Gastrocnemius medialis (tissue), 4 donors: ENCODE measurements around the gene NDUFAF2. TPM values are rescaled to one million over a fixed set of nuclear protein-coding genes. Genes with fewer than 3 reads are reported as not detected.
A peak's percentile ranks its signal among the peaks of the same experiment; 100 is the strongest.

Source experiments
- ATAC-seq, 2 donors: fragments of 150-250 bp; one replicate each; pipeline ENCODE4 v1.9.1; 2016
- DNase-seq, 2 donors: peaks; one replicate each; pipeline ENCODE4 v3.0.0-alpha.2; 2019
- H3K27ac ChIP-seq, 4 donors: fragments of 200-600 bp; sonication (generic); 1 replicate in 1 of 4; 2 replicates in 3 of 4; pipeline ENCODE4 v1.5.1; 2016 to 2018; ENCODE audit warnings: mild to moderate bottlenecking in 2 of 4, moderate library complexity in 1 of 4
- H3K27me3 ChIP-seq, 3 donors: fragments of 200-600 bp; sonication (generic) in 2 of 3; 1 replicate in 1 of 3; 2 replicates in 2 of 3; pipeline versions ENCODE4 v1.5.1 to v1.6.0; 2016 to 2019; ENCODE audit warnings: mild to moderate bottlenecking in 1 of 3, moderate library complexity in 1 of 3
- H3K36me3 ChIP-seq, 2 donors: fragments of 200-600 bp; sonication (generic) in 1 of 2; one replicate each; pipeline ENCODE4 v1.5.1; 2017 to 2018
- H3K4me1 ChIP-seq, 2 donors: fragments of 200-600 bp; sonication (generic) in 1 of 2; one replicate each; pipeline ENCODE4 v1.5.1; 2016 to 2017; ENCODE audit warnings: mild to moderate bottlenecking in 2 of 2
- H3K4me3 ChIP-seq, 4 donors: fragments of 200-600 bp; sonication (generic) in 3 of 4; 1 replicate in 1 of 4; 2 replicates in 3 of 4; pipeline ENCODE4 v1.5.1; 2016 to 2019; ENCODE audit warnings: mild to moderate bottlenecking in 2 of 4
- H3K9me3 ChIP-seq, 3 donors: fragments of 200-600 bp; sonication (generic) in 2 of 3; 1 replicate in 1 of 3; 2 replicates in 2 of 3; pipeline ENCODE4 v1.5.1; 2016 to 2019
- POLR2A ChIP-seq, 2 donors: fragments of 450-650 bp; IDR thresholded peaks; one replicate each; pipeline ENCODE4 v1.6.1; 2017; ENCODE audit warnings: antibody characterized with exemption in 2 of 2, mild to moderate bottlenecking in 2 of 2, moderate library complexity in 2 of 2
- in situ Hi-C, 4 donors: fragments of 200-750 bp; cut with MboI; loops; one replicate each; pipeline versions ENCODE4 v1.15.0 to v1.8.0; 2017; ENCODE audit warnings: low sequenced_read_pairs in 4 of 4
- intact Hi-C: fragments of 100-400 bp; cut with DNase I; formaldehyde crosslinking; loops from one replicate; pipeline ENCODE4 v1.15.1; 2023; ENCODE audit warnings: low total_unique reads
- total RNA-seq, 4 donors: library from RNA; depleted of rRNA; stranded (reverse); fragments of >200 nt; gene quantifications; one replicate each; pipeline versions ENCODE4 v1.1.0 to v1.2.3, GENCODE V29; 2016
- TF ChIP-seq, protein P1 (sequence below), 5 experiments: fragments of 450-650 bp in 3 of 5; fragments of 200-600 bp in 2 of 5; sonication (generic) in 2 of 5; IDR thresholded peaks in 4 of 5; conservative IDR thresholded peaks in 1 of 5; 1 replicate in 4 of 5; 2 replicates in 1 of 5; pipeline ENCODE4 v1.5.1; 2016 to 2019; ENCODE audit warnings: antibody characterized with exemption in 5 of 5, mild to moderate bottlenecking in 3 of 5, moderate library complexity in 3 of 5

NDUFAF2 gene, protein sequence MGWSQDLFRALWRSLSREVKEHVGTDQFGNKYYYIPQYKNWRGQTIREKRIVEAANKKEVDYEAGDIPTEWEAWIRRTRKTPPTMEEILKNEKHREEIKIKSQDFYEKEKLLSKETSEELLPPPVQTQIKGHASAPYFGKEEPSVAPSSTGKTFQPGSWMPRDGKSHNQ
- total RNA-seq = 10 to 100 TPM; 25.8 to 54.3 (median 51.2) TPM

DNA sequence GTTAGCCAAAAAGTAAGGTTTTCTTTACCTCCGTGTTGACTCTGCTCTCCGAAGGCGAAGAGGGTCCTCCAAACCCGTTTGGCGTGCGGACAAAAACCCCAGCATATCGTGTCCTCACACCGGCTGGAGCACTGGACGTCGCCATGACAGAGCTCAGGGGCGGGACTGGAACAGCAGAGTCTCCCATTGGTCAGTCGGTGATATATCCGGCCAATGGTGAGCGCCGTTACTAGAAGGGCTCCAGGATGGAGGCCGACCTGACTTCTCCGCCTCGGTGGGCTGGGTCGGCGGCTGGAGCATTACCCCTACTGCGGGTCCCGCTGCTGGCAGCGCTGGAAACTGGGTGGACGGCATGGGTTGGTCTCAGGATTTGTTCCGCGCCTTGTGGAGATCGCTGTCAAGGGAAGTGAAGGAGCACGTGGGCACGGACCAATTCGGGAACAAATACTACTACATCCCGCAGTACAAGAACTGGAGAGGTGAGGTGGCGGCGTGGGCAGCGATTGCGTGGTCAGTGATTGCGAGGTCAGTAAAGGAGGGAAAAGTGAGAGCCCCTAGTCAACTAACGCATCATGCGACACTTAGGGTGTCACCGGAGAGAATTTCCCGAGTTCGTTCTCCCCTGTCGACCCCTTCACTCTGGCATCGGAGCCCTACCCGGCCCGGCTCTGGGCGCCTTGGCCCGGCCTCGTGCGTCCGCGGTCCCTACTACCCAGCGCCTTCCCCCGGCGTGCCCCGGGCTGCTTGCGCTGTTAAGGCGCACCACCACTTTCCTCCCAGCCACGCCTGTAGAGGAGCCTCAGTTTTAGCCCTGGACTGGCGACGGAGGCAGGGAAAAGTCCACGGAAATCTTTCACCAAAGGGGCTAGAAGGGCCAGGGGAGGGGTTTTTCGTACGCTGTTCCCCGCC, at the start of gene NDUFAF2, which contains the start of gene ERCC8:
NDUFAF2 (plus strand) TSS at position 302 of the 909 bp plus-strand sequence; CDS start at position 353, 51 bp downstream.
ERCC8 (minus strand) TSS at position 167 of the 909 bp plus-strand sequence; CDS start at position 105, 62 bp downstream.
- intact Hi-C loops = loop anchor here (2.0 to 10.0 kb wide), 4 partner anchors 14 to 462 kb away; partner anchors contain the start of gene SMIM15
- in situ Hi-C loops = loop anchor here in 1 of 4 donors (25.0 kb wide), 1 partner anchor 392 kb away; the partner anchor contains the start of gene ZSWIM6
- H3K27me3 ChIP-seq = no peaks in the 10 kb centered on the region

DNA sequence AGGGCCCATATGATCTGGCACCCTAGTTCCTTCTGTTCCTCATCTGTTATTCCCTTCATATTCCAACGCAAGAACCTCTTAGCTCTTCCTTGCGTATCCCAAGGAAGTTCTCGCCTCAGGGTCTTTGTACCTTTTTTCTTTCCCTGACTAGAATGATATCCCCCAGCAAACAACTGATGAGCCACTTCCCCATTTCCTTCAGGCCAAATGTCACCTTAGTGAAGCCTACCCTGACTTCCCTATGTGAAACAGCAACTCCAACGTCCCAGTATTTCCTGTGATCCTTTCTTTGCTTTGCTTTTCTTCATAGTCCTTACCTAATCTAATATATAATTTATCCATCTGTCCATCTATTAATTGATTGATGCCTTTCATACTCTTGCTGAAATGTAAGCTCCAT, 48.0 kb upstream of the NDUFAF2 start:
- Histone ChIP-seq H3K4me3 (no peak overlapping the region), H3K9me3 (no peaks in the 10 kb centered on the region), H3K27ac (no peak overlapping the region), H3K27me3 (no peaks in the 10 kb centered on the region), H3K4me1 (no peaks in the 10 kb centered on the region), H3K36me3 (peaks cover 4 to 69% of the 10 kb centered on the region in 2 donors)
- ATAC-seq (no peak), DNase-seq (no peak)
- no peak for TF ChIP-seq POLR2A (IDR thresholded peaks at IDR 0.05)
- TF ChIP-seq, protein P1, sequence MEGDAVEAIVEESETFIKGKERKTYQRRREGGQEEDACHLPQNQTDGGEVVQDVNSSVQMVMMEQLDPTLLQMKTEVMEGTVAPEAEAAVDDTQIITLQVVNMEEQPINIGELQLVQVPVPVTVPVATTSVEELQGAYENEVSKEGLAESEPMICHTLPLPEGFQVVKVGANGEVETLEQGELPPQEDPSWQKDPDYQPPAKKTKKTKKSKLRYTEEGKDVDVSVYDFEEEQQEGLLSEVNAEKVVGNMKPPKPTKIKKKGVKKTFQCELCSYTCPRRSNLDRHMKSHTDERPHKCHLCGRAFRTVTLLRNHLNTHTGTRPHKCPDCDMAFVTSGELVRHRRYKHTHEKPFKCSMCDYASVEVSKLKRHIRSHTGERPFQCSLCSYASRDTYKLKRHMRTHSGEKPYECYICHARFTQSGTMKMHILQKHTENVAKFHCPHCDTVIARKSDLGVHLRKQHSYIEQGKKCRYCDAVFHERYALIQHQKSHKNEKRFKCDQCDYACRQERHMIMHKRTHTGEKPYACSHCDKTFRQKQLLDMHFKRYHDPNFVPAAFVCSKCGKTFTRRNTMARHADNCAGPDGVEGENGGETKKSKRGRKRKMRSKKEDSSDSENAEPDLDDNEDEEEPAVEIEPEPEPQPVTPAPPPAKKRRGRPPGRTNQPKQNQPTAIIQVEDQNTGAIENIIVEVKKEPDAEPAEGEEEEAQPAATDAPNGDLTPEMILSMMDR (IDR thresholded peaks at IDR 0.05 in 4 of 5, conservative IDR thresholded peaks at IDR 0.05 in 1 of 5) = no peak
- in situ Hi-C loops = no loop called here
- intact Hi-C loops = no loop called here

More for the DNA sequence above, at the start of gene NDUFAF2, which contains the start of gene ERCC8:
- peaks cover 19 to 23% of the 10 kb centered on the region in 2 donors for H3K4me1 ChIP-seq
- DNase-seq = peak; percentile 91 to 92
- TF ChIP-seq POLR2A (IDR thresholded peaks at IDR 0.05) = peak; percentile 75 to 86
- TF ChIP-seq, protein P1 (IDR thresholded peaks at IDR 0.05 in 4 of 5, conservative IDR thresholded peaks at IDR 0.05 in 1 of 5) = no peak
- no peaks in the 10 kb centered on the region for H3K36me3 ChIP-seq
- peak; percentile 97 to 98 for ATAC-seq
- peak within 1 kb of the TSS; percentile 85 to 95 (median 90) for H3K27ac ChIP-seq
- H3K4me3 ChIP-seq = peak within 1 kb of the TSS; percentile 76 to 88 (median 85)
- H3K9me3 ChIP-seq = no peaks in the 10 kb centered on the region

DNA sequence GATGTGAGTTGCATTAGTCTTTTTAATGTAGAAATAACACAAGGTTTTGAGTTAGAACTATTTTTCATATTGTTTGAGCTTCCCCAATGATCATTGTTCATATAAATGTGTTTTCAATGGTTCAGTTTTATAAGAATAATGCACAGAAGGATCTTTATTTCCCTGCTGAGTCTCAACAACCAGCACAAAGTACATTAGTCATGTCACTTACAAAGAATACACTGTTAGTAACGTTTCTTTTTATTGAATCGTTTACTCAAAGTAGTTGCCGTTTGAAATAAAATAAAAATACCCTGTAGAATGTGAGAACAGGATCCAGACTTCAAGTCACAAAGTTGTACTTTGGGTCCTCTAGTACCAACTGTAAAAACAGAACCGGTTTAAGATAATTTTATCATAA, 41.6 kb upstream of the NDUFAF2 start:
- H3K36me3 ChIP-seq = peaks cover 4 to 20% of the 10 kb centered on the region in 2 donors
- H3K27me3 ChIP-seq = no peaks in the 10 kb centered on the region
- no peak overlapping the region for H3K4me3 ChIP-seq
- H3K27ac ChIP-seq = no peak overlapping the region
- ATAC-seq (no peak), DNase-seq (no peak)
- H3K4me1 ChIP-seq = no peaks in the 10 kb centered on the region
- intact Hi-C loops (no loop called here), in situ Hi-C loops (no loop called here)
- no peak for TF ChIP-seq POLR2A (IDR thresholded peaks at IDR 0.05)
- TF ChIP-seq, protein P1 (IDR thresholded peaks at IDR 0.05 in 4 of 5, conservative IDR thresholded peaks at IDR 0.05 in 1 of 5) = no peak
- no peaks in the 10 kb centered on the region for H3K9me3 ChIP-seq

DNA sequence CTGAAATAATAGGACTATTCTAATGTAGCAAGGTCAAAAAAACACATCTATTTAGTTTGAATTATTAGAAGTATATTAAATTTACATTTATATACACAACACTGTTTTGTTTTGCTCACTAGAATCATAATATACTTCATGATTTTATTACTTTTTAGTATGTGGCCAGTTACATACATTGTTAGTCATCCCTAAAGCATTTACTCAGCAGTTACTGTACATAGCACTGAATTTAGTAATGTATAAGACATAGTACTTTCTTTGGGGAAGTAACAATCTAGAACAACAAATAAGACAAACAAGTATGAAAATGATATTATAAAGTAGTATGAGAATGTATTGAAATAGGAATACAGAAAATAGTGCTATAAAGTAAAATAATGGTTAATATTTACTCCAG, 28.4 kb upstream of the NDUFAF2 start:
- DNase-seq = no peak
- intact Hi-C loops (no loop called here), in situ Hi-C loops (no loop called here)
- H3K27ac ChIP-seq = no peak overlapping the region
- TF ChIP-seq, protein P1 (IDR thresholded peaks at IDR 0.05 in 4 of 5, conservative IDR thresholded peaks at IDR 0.05 in 1 of 5) = no peak
- no peak for TF ChIP-seq POLR2A (IDR thresholded peaks at IDR 0.05)
- peaks cover 0 to 27% of the 10 kb centered on the region in 2 donors for H3K36me3 ChIP-seq
- no peaks in the 10 kb centered on the region for H3K9me3 ChIP-seq
- no peak overlapping the region for H3K4me3 ChIP-seq
- no peaks in the 10 kb centered on the region for H3K27me3 ChIP-seq
- no peak for ATAC-seq
- H3K4me1 ChIP-seq = no peaks in the 10 kb centered on the region
